Calu3 (cell line): ENCODE results near the gene TBXA2R. TPM values are rescaled to one million over a fixed set of nuclear protein-coding genes. Genes with fewer than 3 reads are reported as not detected.
"Not testable (repeated sequence)": the region's sequence is repeated elsewhere in the genome, so short reads cannot be mapped to it uniquely, and the experiment has no call there.

Experiments
- BruUV-seq: library from RNA; stranded (reverse); fragments of 400-500 nt; replicated peaks from 2 replicates; lab custom pipeline; 2021; lab: Mats Ljungman, UMichigan
- CTCF ChIA-PET: fragments of 300-600 bp; sonication (Branson Sonifier 250); formaldehyde crosslinking; loops from one replicate; lab custom pipeline; 2022; ENCODE audit warnings: antibody characterized with exemption; lab: Charles Lee
- DNase-seq: peaks from one replicate; pipeline ENCODE4 v3.0.0; 2022
- H3K27ac Mint-ChIP-seq: one replicate; pipeline ENCODE4 v1.8.0; 2022; ENCODE audit warnings: mixed read lengths; ENCODE audit not compliant: unreplicated experiment
- H3K27me3 Mint-ChIP-seq: one replicate; pipeline ENCODE4 v1.8.0; 2022; ENCODE audit warnings: mixed read lengths; ENCODE audit not compliant: unreplicated experiment
- H3K36me3 Mint-ChIP-seq: one replicate; pipeline ENCODE4 v1.8.0; 2022; ENCODE audit warnings: mild to moderate bottlenecking, moderate library complexity, mixed read lengths; ENCODE audit not compliant: insufficient read depth, unreplicated experiment
- H3K4me1 Mint-ChIP-seq: one replicate; pipeline ENCODE4 v1.8.0; 2022; ENCODE audit warnings: mild to moderate bottlenecking, low read depth, mixed read lengths; ENCODE audit not compliant: unreplicated experiment
- H3K4me3 Mint-ChIP-seq: one replicate; pipeline ENCODE4 v1.8.0; 2022; ENCODE audit warnings: mild to moderate bottlenecking, low read depth, moderate library complexity, mixed read lengths; ENCODE audit not compliant: unreplicated experiment
- H3K9me3 Mint-ChIP-seq: one replicate; pipeline ENCODE4 v1.8.0; 2022; ENCODE audit warnings: low read depth, mixed read lengths; ENCODE audit not compliant: unreplicated experiment
- intact Hi-C: fragments of 100-400 bp; cut with micrococcal nuclease; formaldehyde crosslinking; loops from one replicate; pipeline ENCODE4 v1.10.0; 2022; ENCODE audit not compliant: unreplicated experiment
- total RNA-seq: library from RNA; stranded (reverse); gene quantifications from 2 replicates; pipeline ENCODE4 v1.2.3, GENCODE V29; 2022
- TF ChIP-seq, protein P1 (sequence below): fragments of 200-600 bp; IDR thresholded peaks from one replicate; pipeline ENCODE4 v1.8.0; 2022; ENCODE audit warnings: antibody characterized with exemption; ENCODE audit not compliant: unreplicated experiment

TBXA2R gene
- total RNA-seq, 1 experiment from 2014 or later = 0.24 TPM

DNA sequence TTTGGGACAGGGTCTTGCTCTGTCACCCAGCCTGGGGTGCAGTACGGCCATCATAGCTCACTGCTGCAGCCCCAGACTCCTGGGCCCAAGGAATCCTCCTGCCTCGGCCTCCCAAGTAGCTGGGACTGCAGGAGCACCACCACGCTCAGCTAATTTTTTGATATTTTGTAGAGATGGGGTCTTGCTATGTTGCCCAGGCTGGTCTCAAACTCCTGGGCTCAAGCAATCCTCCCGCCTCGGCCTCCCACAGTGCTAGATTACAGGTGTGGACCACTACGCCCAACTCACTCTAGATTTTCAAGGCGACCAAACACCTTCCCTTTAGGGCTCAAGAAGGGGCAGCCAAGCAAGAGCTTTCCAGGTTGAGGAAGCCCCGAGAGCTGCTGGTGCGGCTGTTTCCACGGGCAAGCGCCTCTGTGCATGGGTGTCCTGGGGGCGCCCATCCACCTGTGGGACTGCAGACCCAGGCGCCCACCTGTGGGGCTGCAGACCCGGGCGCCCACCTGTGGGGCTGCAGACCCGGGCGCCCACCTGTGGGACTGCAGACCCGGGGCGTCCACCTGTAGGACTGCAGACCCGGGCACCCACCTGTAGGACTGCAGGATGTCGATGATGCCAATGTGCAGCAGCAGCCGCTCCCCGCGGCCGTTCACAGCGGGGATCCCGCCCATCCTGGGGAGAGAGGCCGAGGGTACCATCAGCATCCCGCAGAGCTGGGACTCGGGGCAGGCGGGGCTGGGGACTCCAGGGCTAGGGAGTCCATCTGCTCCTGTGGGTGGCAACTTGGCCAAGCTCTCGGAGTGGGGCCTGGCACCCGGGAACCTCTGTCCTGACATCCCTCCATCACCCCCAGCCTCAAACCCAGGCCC lies 41.6 kb upstream of the TBXA2R start:
- intact Hi-C loops = no loop called here
- H3K4me3 Mint-ChIP-seq = no peak overlapping the region
- CTCF ChIA-PET = no interaction called here
- TF ChIP-seq, protein P1, sequence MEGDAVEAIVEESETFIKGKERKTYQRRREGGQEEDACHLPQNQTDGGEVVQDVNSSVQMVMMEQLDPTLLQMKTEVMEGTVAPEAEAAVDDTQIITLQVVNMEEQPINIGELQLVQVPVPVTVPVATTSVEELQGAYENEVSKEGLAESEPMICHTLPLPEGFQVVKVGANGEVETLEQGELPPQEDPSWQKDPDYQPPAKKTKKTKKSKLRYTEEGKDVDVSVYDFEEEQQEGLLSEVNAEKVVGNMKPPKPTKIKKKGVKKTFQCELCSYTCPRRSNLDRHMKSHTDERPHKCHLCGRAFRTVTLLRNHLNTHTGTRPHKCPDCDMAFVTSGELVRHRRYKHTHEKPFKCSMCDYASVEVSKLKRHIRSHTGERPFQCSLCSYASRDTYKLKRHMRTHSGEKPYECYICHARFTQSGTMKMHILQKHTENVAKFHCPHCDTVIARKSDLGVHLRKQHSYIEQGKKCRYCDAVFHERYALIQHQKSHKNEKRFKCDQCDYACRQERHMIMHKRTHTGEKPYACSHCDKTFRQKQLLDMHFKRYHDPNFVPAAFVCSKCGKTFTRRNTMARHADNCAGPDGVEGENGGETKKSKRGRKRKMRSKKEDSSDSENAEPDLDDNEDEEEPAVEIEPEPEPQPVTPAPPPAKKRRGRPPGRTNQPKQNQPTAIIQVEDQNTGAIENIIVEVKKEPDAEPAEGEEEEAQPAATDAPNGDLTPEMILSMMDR = no peak
- H3K9me3 Mint-ChIP-seq = no peaks in the 10 kb centered on the region
- H3K27me3 Mint-ChIP-seq = no peaks in the 10 kb centered on the region
- no peak for DNase-seq
- H3K27ac Mint-ChIP-seq = no peak overlapping the region
- H3K36me3 Mint-ChIP-seq = peaks cover 9% of the 10 kb centered on the region
- no peaks in the 10 kb centered on the region for H3K4me1 Mint-ChIP-seq
- no TSS peak for BruUV-seq

DNA sequence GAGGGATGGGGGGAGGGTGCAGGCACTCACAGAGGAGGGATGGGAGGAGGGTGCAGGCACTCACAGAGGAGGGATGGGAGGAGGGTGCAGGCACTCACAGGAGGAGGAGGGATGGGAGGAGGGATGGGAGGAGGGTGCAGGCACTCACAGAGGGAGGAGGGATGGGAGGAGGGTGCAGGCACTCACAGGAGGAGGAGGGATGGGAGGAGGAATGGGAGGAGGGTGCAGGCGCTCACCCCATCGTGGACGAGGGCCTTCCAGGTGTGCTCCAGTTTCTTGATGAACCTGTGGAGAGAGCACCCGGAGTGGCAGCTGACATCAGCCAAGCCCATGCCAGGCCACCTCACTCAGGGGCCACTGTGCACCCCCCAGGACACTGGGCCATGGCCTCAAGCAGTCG lies 40.4 kb upstream of the TBXA2R start:
- H3K27ac Mint-ChIP-seq, H3K27me3 Mint-ChIP-seq, H3K4me3 Mint-ChIP-seq, DNase-seq, CTCF ChIA-PET, BruUV-seq, intact Hi-C loops, H3K9me3 Mint-ChIP-seq, H3K4me1 Mint-ChIP-seq: not testable (repeated sequence)
- peaks cover 11% of the 10 kb centered on the region for H3K36me3 Mint-ChIP-seq

DNA sequence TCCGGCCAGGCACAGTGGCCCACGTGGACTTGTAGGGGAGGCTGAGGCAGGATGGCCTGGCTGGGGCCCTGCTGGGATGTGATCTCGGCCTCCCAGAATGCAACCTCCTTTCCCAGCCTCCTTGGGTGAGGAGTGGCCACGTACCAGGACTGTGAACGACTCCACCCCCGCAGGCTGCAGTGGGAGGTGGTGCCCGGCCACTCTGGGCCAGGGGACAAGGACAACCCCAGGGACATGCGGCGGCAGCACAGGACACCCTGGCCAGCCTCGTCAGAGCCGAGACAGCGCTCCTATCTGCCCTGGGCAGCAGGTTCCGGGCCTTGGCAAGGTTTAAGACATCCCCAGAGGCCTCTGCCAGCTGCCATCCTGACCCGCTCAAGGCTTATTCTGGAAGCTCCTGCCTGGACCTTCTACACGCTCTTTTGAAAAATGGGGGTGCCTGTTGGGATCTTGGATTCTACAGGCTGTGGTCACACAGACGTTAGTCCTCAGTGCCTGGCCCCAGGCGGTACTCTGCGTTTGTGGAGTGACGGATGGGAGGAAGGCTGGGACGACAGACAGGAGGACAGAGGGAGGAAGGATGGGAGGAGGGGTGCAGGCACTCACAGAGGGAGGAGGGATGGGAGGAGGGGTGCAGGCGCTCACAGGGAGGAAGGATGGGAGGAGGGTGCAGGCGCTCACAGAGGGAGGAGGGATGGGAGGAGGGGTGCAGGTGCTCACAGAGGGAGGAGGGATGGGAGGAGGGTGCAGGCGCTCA lies 39.8 kb upstream of the TBXA2R start:
- DNase-seq = no peak
- Mint-ChIP-seq H3K27me3 (no peaks in the 10 kb centered on the region), H3K4me1 (no peaks in the 10 kb centered on the region), H3K4me3 (no peak overlapping the region), H3K27ac (no peak overlapping the region), H3K36me3 (peaks cover 11% of the 10 kb centered on the region), H3K9me3 (no peaks in the 10 kb centered on the region)
- TF ChIP-seq, protein P1 = no peak
- CTCF ChIA-PET = no interaction called here
- intact Hi-C loops = no loop called here
- no TSS peak for BruUV-seq

- H3K4me1 Mint-ChIP-seq = no peaks in the 10 kb centered on the region
- no peak overlapping the region for H3K4me3 Mint-ChIP-seq
- H3K9me3 Mint-ChIP-seq = no peaks in the 10 kb centered on the region
- TF ChIP-seq, protein P1 = no peak
- H3K27me3 Mint-ChIP-seq = no peaks in the 10 kb centered on the region
- peaks cover 10% of the 10 kb centered on the region for H3K36me3 Mint-ChIP-seq
- no TSS peak for BruUV-seq
- no peak overlapping the region for H3K27ac Mint-ChIP-seq
- DNase-seq = no peak
- CTCF ChIA-PET = no interaction called here
- intact Hi-C loops = no loop called here
Observed at GRCh38 chr19:3645726-3646125, 39.1 kb upstream of the TBXA2R start.

GRCh38 chr19:3645067-3645396 lies 38.4 kb upstream of the TBXA2R start:
- no peaks in the 10 kb centered on the region for H3K4me1 Mint-ChIP-seq
- H3K9me3 Mint-ChIP-seq = no peaks in the 10 kb centered on the region
- BruUV-seq = no TSS peak
- CTCF ChIA-PET = no interaction called here
- H3K27me3 Mint-ChIP-seq = no peaks in the 10 kb centered on the region
- intact Hi-C loops = no loop called here
- H3K27ac Mint-ChIP-seq = no peak overlapping the region
- DNase-seq = no peak
- peaks cover 6% of the 10 kb centered on the region for H3K36me3 Mint-ChIP-seq
- no peak overlapping the region for H3K4me3 Mint-ChIP-seq
- TF ChIP-seq, protein P1 = no peak
